HepG2 (cell line): ENCODE measurements around the gene PIGV. TPM values are rescaled to one million over a fixed set of nuclear protein-coding genes. Genes with fewer than 3 reads are reported as not detected.
A peak's percentile ranks its signal among the peaks of the same experiment; 100 is the strongest.

ENCODE experiments used
- AGO2 ChIP-seq: fragments of 200-400 bp; formaldehyde crosslinking; optimal IDR thresholded peaks from 2 replicates; pipeline ENCODE3; 2017; ENCODE audit warnings: mild to moderate bottlenecking, low read depth, low read length, moderate library complexity
- FOXC1 ChIP-seq: sonication (generic); formaldehyde crosslinking; IDR thresholded peaks from 2 replicates; pipeline ENCODE4 v1.8.0; 2022; ENCODE audit warnings: mild to moderate bottlenecking, missing genetic modification reagents, borderline replicate concordance
- FOXP1 ChIP-seq, 2 experiments: fragments of 450-650 bp in 1 of 2; IDR thresholded peaks; 2 replicates each; pipeline ENCODE4 v1.6.1; 2017 to 2018; ENCODE audit warnings: antibody characterized with exemption in 1 of 2
- KDM1A ChIP-seq: IDR thresholded peaks from 2 replicates; pipeline ENCODE4 v1.6.1; 2016; ENCODE audit warnings: missing compliant biosample characterization
- KLF12 ChIP-seq: sonication (generic); formaldehyde crosslinking; IDR thresholded peaks from 2 replicates; pipeline ENCODE4 v1.4.0; 2020; ENCODE audit warnings: missing genetic modification reagents, borderline replicate concordance
- NFATC3 ChIP-seq: sonication (generic); formaldehyde crosslinking; IDR thresholded peaks from 2 replicates; pipeline ENCODE4 v1.5.1; 2020; ENCODE audit warnings: mild to moderate bottlenecking, missing genetic modification reagents
- THYN1 ChIP-seq: sonication (generic); formaldehyde crosslinking; IDR thresholded peaks from 2 replicates; pipeline ENCODE4 v1.8.1; 2023; ENCODE audit warnings: low read depth, mild to moderate bottlenecking, moderate library complexity, missing genetic modification reagents, borderline replicate concordance
- U2AF1 ChIP-seq: fragments of 200-400 bp; formaldehyde crosslinking; optimal IDR thresholded peaks from 2 replicates; pipeline ENCODE3; 2017; ENCODE audit warnings: mild to moderate bottlenecking, low read depth, low read length
- ZNF224 ChIP-seq: sonication (generic); formaldehyde crosslinking; IDR thresholded peaks from 2 replicates; pipeline ENCODE4 v1.5.0; 2020; ENCODE audit warnings: mild to moderate bottlenecking, missing genetic modification reagents
- ZNF292 ChIP-seq: sonication (generic); formaldehyde crosslinking; IDR thresholded peaks from 2 replicates; pipeline ENCODE4 v1.8.1; 2022; ENCODE audit warnings: mild to moderate bottlenecking, low read depth, missing genetic modification reagents, borderline replicate concordance
- ZNF30 ChIP-seq: sonication (generic); formaldehyde crosslinking; IDR thresholded peaks from 2 replicates; pipeline ENCODE4 v1.5.0; 2020; ENCODE audit warnings: mild to moderate bottlenecking, missing genetic modification reagents
- ZNF451 ChIP-seq: sonication (generic); formaldehyde crosslinking; IDR thresholded peaks from 2 replicates; pipeline ENCODE4 v1.5.0; 2020; ENCODE audit warnings: mild to moderate bottlenecking, missing genetic modification reagents
- ZNF605 ChIP-seq: sonication (generic); formaldehyde crosslinking; IDR thresholded peaks from 2 replicates; pipeline ENCODE4 v1.8.0; 2022; ENCODE audit warnings: mild to moderate bottlenecking, missing genetic modification reagents
- ZNF788 ChIP-seq: sonication (generic); formaldehyde crosslinking; IDR thresholded peaks from 2 replicates; pipeline ENCODE4 v1.5.0; 2020; ENCODE audit warnings: mild to moderate bottlenecking, missing genetic modification reagents, borderline replicate concordance
- ZNF878 ChIP-seq: sonication (generic); formaldehyde crosslinking; IDR thresholded peaks from 2 replicates; pipeline ENCODE4 v1.8.1; 2023; ENCODE audit warnings: mild to moderate bottlenecking, missing genetic modification reagents, moderate library complexity
- polyA plus RNA-seq, 8 experiments: library from polyadenylated mRNA; depleted of rRNA in 3 of 8; stranded (reverse) in 7 of 8; unstranded in 1 of 8; fragments of >200 nt; fragmentation: Illumina TruSeq in 4 of 8; extraction: Trizol in 4 of 8; gene quantifications; 2 replicates each; pipeline versions ENCODE4 v1.2.1 to v1.2.3, GENCODE V29; 2011 to 2016; ENCODE audit warnings: low read depth in 4 of 8, missing spikeins in 1 of 8, mixed read lengths in 1 of 8; ENCODE audit not compliant: insufficient read depth in 1 of 8
- total RNA-seq, 5 experiments: library from RNA; depleted of rRNA; stranded (reverse); fragments of >200 nt; fragmentation: Illumina TruSeq; extraction: Trizol; gene quantifications; 2 replicates each; pipeline ENCODE4 v1.2.3, GENCODE V29; 2016; ENCODE audit warnings: low read depth in 1 of 5
- TF ChIP-seq, protein P1 (sequence below): sonication (generic); formaldehyde crosslinking; IDR thresholded peaks from 2 replicates; pipeline ENCODE4 v1.4.0; 2020; ENCODE audit warnings: mild to moderate bottlenecking, missing genetic modification reagents
- TF ChIP-seq, protein P2 (sequence below): sonication (generic); formaldehyde crosslinking; IDR thresholded peaks from 2 replicates; pipeline ENCODE4 v1.4.0; 2020; ENCODE audit warnings: missing genetic modification reagents
- TF ChIP-seq, protein P3 (sequence below): sonication (generic); formaldehyde crosslinking; IDR thresholded peaks from 2 replicates; pipeline ENCODE4 v1.4.0; 2020; ENCODE audit warnings: missing genetic modification reagents
- TF ChIP-seq, protein P4 (sequence below): fragments of 450-650 bp; IDR thresholded peaks from 2 replicates; pipeline ENCODE4 v1.6.1; 2016

PIGV gene
- total and polyA plus RNA-seq, 2 of the 13 experiments (the other 11 are each of a cell fraction or from before 2014, with no cell fraction given): 13.5 to 22.7 TPM

DNA sequence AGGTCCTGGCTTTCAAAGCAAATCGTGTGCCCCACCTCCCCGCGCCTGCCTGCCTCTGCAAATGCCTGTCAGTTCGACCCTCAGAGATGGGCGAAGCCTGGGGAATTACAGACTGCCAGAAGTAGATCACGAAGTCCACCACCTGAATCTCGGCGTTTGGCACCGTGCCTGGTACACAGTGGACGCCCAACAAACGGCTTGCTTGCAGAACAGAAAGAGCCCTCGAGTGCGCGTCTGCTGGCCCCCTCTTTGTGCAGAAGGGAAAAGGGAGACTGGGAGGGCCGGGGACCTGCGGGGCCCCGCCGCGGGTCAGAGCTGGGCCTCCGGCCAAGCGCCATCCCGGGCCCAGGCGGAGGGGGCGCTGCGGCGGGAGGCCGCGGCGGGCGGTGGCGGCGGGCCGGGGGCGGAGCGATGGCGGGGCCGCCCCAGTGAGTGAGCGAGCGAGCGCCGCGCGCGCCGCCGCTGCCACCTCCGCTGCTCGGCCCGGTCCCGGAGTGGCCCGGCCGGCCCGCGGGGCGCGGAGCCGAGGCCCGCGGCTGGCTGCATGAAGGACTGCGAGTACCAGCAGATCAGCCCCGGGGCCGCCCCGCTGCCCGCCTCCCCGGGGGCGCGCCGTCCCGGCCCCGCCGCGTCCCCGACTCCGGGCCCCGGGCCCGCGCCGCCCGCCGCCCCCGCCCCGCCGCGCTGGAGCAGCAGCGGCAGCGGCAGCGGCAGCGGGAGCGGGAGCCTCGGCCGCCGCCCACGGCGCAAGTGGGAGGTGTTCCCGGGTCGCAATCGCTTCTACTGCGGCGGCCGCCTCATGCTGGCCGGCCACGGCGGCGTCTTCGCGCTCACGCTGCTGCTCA lies 38.7 kb downstream of the PIGV start, which contains the start of gene ZDHHC18 (continued):
- no peak for TF ChIP-seq KDM1A
- TF ChIP-seq ZNF30 (CRISPR knock-in tag): no peak
- TF ChIP-seq FOXC1 (CRISPR knock-in tag): peak; percentile 43; the same call in 1 of the 2 replicates
- no peak for TF ChIP-seq U2AF1
- no peak for TF ChIP-seq AGO2
- no peak for TF ChIP-seq KLF12
- peak; percentile 19; the same call in 1 of the 2 replicates for TF ChIP-seq ZNF605 (CRISPR knock-in tag)
- no peak for TF ChIP-seq ZNF451
- TF ChIP-seq, protein P1, sequence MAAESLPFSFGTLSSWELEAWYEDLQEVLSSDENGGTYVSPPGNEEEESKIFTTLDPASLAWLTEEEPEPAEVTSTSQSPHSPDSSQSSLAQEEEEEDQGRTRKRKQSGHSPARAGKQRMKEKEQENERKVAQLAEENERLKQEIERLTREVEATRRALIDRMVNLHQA (CRISPR knock-in tag): no peak
- no peak for TF ChIP-seq FOXP1 (IDR thresholded peaks at IDR 0.05)
- no peak for TF ChIP-seq FOXP1 (CRISPR knock-in tag; IDR thresholded peaks at IDR 0.05)
- TF ChIP-seq, protein P2, sequence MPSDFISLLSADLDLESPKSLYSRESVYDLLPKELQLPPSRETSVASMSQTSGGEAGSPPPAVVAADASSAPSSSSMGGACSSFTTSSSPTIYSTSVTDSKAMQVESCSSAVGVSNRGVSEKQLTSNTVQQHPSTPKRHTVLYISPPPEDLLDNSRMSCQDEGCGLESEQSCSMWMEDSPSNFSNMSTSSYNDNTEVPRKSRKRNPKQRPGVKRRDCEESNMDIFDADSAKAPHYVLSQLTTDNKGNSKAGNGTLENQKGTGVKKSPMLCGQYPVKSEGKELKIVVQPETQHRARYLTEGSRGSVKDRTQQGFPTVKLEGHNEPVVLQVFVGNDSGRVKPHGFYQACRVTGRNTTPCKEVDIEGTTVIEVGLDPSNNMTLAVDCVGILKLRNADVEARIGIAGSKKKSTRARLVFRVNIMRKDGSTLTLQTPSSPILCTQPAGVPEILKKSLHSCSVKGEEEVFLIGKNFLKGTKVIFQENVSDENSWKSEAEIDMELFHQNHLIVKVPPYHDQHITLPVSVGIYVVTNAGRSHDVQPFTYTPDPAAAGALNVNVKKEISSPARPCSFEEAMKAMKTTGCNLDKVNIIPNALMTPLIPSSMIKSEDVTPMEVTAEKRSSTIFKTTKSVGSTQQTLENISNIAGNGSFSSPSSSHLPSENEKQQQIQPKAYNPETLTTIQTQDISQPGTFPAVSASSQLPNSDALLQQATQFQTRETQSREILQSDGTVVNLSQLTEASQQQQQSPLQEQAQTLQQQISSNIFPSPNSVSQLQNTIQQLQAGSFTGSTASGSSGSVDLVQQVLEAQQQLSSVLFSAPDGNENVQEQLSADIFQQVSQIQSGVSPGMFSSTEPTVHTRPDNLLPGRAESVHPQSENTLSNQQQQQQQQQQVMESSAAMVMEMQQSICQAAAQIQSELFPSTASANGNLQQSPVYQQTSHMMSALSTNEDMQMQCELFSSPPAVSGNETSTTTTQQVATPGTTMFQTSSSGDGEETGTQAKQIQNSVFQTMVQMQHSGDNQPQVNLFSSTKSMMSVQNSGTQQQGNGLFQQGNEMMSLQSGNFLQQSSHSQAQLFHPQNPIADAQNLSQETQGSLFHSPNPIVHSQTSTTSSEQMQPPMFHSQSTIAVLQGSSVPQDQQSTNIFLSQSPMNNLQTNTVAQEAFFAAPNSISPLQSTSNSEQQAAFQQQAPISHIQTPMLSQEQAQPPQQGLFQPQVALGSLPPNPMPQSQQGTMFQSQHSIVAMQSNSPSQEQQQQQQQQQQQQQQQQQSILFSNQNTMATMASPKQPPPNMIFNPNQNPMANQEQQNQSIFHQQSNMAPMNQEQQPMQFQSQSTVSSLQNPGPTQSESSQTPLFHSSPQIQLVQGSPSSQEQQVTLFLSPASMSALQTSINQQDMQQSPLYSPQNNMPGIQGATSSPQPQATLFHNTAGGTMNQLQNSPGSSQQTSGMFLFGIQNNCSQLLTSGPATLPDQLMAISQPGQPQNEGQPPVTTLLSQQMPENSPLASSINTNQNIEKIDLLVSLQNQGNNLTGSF: 0 out of 2 replicates have a peak, but pooled peaks have one; percentile 25
- TF ChIP-seq THYN1 (CRISPR knock-in tag): no peak
- TF ChIP-seq ZNF788: peak; percentile 46; the same call in 1 of the 2 replicates
- no peak for TF ChIP-seq ZNF878 (CRISPR knock-in tag)
- no peak for TF ChIP-seq NFATC3 (CRISPR knock-in tag)
- TF ChIP-seq, protein P3, sequence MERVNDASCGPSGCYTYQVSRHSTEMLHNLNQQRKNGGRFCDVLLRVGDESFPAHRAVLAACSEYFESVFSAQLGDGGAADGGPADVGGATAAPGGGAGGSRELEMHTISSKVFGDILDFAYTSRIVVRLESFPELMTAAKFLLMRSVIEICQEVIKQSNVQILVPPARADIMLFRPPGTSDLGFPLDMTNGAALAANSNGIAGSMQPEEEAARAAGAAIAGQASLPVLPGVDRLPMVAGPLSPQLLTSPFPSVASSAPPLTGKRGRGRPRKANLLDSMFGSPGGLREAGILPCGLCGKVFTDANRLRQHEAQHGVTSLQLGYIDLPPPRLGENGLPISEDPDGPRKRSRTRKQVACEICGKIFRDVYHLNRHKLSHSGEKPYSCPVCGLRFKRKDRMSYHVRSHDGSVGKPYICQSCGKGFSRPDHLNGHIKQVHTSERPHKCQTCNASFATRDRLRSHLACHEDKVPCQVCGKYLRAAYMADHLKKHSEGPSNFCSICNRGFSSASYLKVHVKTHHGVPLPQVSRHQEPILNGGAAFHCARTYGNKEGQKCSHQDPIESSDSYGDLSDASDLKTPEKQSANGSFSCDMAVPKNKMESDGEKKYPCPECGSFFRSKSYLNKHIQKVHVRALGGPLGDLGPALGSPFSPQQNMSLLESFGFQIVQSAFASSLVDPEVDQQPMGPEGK (CRISPR knock-in tag): peak; percentile 45
- TF ChIP-seq ZNF224 (CRISPR knock-in tag): no peak
- TF ChIP-seq, protein P4, sequence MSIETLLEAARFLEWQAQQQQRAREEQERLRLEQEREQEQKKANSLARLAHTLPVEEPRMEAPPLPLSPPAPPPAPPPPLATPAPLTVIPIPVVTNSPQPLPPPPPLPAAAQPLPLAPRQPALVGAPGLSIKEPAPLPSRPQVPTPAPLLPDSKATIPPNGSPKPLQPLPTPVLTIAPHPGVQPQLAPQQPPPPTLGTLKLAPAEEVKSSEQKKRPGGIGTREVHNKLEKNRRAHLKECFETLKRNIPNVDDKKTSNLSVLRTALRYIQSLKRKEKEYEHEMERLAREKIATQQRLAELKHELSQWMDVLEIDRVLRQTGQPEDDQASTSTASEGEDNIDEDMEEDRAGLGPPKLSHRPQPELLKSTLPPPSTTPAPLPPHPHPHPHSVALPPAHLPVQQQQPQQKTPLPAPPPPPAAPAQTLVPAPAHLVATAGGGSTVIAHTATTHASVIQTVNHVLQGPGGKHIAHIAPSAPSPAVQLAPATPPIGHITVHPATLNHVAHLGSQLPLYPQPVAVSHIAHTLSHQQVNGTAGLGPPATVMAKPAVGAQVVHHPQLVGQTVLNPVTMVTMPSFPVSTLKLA: no peak
- TF ChIP-seq ZNF292 (CRISPR knock-in tag): no peak
